HG03442 (cell line): ENCODE measurements around the gene PCBP3.

Experiments
- ATAC-seq: cut with Tn5 transposase; IDR thresholded peaks from one replicate; pipeline ENCODE4 v1.9.1; 2021; ENCODE audit warnings: mild to moderate bottlenecking, moderate library complexity; ENCODE audit not compliant: unreplicated experiment

The PCBP3 gene

DNA sequence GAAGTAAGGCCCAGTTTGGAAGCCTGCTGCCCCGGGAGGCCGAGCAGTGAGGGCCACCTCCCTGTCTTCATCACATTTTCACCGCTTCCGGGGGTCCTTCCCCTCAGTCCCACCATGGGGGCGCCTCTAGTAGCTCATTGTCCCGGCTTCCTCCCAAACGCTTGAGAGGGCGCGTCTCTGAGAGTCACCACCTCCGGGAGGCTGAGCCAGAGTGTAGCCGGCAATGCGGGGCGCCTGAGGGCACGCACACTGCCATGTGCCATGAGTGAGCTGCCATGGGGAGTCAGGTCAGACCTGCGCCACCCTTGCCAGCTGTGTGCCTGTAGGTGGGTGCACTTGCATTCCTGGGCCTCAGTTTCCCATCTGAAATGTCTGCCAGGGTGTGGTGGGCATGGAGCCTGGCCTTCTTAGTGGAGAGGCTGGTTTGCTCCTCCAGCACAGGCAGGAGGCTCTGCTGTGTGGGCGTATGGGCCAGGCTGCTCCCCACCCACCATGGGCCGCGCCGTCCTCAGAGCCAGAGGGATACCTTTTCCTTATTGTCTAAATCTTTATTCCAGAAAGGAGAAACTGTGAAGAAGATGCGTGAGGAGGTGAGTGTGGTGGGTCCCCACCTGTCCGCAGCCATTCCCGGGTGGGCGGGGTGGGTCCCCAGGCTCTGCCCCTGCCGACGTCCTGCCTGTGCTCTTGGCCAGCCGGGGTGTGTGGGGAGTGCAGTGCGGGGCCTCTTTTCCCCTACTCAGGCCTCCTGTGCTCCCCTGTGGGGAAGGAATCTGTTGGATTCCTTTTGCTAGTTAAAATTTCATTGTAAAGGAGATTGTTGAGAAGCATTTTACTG lies 256.7 kb downstream of the PCBP3 start:
- no peak for ATAC-seq

DNA sequence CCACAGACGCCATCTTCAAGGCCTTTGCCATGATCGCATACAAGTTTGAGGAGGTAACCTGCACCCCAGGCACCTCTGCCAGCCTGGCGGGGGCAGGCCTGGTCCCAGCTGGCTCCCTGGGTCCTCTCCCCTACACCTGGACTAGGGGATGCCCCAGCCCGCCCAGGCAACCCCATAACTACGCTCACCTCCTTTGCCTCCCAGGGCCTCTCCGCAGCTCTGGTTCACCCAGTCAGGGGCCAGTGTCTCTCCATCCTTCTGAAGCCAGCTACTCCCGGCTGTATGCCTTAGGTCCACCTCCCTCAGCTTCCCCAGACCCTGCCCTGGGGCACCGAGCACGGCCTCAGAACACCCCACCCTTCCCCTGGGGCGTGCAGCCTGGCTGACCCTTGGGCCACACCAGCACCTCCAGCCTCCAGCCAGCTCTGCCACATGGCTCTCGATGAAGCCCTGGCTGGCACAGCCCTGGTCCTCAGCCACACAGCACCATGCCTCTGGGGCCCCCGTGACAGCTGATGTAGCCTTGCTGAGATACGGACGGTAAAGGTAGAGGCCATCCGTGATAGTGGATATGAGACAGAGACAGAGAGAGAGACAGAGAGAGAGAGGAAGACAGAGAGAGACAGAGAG lies 257.7 kb downstream of the PCBP3 start:
- no peak for ATAC-seq

DNA sequence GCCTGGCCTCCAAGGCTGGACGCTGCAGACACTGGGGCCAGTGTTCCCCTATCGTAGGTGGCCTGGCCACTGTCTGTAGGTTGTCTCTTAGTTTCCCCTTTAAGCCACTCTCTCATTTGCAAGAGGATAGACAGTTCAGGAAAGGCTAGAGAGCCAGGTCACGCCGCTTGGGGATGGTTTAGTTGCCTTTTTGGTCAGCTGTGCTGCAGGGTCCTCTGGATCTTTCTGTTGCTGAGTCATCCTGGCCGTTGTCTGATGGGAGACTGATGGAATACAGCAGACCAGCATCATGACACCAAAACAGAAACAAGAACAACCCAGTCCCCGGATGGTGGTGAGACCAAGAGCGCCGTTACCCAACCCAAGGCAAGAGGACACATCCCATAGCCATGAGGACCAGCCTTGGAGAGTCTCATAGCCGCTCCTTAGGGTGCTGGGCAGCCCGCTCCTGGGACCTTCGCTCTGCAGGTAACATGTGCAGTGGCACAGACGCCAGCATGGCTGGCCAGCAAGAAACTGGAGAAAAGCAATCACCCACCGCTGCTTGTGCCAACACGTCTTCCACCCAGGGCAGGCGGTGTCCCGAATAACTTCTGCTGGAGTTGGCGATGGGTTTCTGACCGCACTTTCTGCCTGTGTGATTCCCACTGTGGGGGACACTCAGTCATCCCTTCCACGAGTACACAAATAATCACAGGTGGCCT lies 258.9 kb downstream of the PCBP3 start:
- ATAC-seq = no peak

DNA sequence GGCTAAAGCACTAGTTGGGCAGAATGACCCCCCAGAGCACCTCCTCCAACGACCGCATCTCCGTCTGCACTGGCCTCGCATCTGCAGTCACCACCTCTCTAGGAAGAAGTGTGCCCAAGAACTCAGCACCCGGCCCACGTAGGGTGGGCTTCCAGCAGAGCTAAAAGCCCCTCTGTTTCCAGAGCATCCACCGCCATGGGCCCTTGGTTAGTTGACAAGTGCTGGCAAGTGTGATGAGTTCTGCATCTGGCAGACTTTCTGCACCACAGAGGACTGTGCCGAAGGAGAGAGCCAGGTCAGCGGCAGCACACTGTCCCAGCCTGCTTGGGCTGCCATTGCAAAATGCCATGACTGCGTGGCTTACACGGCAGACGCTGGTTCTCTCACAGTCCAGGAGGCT lies 261.7 kb downstream of the PCBP3 start:
- ATAC-seq = no peak

DNA sequence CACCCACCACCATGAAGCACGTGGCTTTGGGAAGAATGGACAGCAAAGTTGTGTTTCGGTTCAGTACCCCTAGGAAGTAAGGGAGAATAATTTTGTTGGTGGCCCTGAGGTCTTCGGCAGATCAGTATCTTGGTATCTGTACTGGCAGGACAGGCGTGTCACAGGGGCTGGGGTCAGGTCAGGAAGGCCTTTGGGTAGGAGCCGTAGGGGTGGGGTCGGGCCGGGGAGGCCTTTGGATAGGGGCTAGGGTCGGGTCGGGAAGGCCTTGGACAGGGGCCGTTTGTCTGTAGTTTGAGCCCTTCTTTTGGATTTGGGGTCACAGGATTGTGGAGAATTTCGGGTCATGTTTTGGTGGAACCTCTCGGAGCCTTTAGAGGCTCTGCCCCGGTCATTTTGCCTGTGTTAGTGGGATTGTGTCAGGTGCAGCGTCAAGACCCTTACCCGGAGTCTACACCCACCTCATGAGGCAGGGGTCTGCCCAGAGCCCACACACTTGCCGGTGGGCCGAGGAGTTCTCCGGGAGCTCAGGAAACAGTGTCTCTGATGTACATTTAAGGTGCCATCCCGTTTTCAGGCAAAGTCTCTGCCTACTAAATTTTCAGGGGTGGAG lies 262.8 kb downstream of the PCBP3 start:
- no peak for ATAC-seq

DNA sequence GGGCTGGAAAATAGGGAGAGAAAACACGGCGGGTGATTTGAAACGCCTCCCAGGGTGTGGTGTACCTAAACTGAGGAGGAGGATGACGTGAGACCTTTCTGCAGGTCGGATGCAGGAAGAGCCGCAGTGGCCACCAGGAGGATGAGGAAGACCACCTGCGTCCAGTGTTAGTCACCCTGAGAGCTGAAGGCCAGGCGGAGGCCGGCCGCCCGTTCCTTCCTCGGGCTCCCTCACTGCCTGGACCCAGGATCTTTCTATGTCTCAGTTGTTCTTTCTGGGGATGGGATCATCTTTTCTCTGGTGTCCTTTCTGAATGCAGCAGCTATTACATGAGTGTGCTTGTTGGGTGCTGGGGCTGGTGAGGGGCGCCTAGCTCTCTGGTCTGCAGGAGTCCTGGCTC lies 263.3 kb downstream of the PCBP3 start:
- no peak for ATAC-seq

DNA sequence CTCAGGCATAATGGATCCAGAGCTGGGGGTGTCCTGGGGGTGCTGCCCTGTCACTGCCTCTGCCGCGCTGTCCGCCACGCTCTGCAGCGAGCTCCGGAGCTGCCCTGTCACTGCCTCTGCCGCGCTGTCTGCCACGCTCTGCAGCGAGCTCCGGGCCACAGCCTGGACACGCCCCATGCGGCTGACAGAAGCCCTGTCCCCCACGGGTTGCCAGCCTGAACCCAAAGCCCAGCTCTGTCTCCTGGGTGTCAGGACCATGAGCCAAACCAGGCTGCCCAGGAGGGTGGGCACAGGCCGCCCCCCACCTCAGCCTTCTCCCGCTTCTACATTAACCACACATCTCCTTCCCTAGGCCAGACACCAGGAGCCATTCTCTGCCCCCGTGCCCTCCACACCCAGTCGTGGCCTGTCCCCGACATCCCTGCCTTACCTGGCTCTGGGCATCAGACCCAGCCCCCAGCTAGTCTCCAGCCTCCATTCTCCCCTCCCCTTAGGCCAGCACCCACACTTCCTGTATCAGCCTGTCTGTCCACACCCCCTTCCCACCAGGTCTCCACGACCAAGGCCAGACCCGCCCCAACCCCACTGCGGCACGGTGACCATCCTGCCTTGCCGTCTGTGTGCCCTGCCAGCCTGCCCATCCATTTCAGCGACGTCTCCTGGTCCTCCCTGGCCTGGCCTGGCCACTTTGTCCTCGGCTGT lies 265.2 kb downstream of the PCBP3 start:
- ATAC-seq = no peak

DNA sequence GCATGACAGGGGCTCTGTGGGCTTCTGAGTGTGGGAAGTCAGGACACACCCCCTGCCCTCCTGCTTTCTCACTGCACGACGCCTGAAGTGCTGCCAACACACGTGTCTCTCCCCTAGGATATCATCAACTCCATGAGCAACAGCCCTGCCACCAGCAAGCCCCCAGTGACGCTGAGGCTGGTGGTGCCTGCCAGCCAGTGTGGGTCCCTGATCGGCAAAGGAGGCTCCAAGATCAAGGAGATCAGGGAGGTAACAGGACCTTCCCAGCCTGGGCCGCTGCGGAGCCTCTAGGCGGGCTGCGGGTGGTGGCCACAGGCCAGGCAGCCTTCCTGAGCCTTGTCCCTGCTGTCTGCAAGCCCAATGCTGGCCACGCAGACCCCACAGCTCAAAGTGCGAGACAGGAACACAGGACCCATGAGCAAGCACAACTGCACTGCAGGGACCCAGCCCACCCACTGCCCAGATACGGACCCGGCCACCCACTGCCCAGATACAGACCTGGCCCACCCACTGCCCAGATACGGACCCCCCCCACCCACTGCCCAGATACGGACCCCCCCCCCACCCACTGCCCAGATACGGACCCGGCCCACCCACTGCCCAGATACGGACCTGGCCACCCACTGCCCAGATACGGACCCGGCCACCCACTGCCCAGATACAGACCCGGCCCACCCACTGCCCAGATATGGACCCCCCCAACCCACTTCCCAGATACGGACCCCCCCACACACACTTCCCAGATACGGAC lies 265.9 kb downstream of the PCBP3 start:
- no peak for ATAC-seq

DNA sequence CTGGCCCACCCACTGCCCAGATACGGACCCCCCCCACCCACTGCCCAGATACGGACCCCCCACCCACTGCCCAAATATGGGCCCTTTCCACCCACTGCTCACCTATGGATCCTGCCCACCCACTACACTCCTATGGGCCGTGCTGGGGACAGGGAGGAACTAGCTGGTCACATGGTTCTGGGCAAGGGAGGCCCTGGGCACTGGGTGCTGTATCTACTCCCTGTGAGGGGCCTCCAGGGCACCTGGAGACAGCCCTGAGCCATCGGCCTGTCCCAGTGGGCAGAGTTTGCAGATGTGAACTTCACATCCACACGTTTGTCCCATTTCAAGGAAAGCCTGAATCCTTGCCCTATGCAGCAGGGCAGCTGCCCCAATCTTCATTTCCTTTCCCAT lies 266.6 kb downstream of the PCBP3 start:
- no peak for ATAC-seq

DNA sequence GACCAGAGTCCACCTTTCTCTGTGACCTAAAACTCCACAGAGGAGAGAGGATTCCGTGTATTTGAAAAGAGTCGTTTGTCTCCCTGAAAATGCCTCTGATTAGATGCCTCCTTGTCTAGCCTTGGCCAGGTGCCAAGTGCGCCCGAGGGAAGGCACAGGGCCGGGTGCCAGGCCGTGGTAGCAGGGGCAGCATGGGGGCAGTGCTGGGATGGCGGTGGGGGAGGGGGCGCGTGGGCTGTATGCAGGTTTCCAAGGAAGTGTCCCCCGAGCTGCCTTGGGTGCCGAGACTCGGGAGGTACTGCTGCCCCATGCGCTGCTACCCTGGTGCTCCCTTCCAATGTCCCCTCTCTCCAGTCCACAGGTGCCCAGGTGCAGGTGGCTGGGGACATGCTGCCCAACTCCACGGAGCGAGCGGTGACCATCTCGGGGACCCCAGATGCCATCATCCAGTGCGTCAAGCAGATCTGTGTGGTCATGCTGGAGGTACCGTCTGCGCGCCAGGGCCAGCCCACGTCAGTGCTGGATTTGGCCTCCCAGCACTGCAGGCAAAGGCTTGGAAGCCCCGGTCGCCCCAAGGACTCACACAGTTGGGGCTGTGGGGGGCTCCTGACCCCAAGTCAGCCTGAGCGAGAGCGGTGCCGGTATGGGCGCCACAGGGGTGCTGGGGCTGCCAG lies 267.2 kb downstream of the PCBP3 start:
- ATAC-seq = no peak

DNA sequence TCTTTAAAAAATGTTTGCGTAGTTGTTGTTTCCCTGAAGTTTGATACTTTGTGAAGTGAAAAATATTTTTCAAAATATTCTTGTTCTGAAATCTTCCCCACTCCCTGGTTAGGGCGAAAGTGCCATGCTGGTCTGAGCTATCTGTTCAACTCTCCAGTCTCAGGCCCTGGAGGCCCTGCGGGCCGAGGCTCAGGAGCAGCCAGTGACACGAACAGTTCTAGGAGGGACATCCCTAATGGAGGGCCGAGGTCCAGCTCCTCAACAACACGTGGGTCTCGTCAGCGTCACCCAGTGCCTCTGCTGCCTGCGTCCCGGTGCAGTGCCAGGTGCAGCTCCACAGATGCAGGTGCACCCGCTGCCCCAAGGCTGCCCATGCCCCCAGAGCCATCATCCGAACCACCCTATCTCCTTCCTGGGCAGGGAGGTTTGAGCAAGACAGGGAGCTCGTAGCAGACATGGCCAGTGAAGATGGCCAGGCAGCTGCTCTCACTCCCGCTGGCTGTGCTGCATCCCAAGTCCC lies 268.3 kb downstream of the PCBP3 start:
- ATAC-seq = no peak

DNA sequence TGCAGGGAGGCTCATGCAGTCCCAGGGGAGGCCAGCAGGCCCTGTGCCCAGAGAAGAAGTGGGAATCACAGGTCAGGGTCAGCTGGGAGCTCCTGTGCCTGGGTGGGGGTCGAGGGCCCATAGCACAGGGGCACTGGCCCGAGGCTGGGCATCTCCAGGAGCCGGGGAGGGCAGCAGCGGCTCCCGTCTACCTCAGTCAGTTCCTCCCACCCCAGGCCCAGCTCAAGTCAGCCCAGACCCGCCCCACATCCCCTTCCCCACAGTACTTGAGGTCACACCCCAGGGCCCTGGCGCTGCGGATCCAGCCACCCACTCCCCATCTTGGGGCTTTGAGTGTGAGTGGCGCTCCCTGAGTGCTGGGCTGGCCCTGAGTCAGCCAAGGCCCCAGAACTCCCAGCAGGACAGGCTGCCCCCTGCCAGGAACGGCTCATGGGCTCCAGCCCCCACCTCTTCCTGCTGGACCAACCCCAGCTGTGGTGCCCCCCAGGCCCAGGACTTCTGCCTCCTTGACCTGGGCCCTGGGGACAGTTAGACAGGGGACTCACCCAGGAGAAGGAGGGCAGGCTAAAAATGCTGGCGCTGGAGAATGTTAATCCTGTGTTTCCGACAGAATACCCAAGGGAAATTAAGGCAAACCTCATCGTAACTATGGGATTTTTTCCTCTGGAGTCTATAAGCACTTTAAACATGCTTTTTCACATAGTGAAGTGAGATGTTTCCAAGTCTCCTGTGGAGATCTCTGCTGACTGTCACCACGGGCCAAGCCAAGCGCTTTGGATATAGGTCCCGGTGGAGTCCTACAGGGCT lies 269.3 kb downstream of the PCBP3 start:
- ATAC-seq = no peak

DNA sequence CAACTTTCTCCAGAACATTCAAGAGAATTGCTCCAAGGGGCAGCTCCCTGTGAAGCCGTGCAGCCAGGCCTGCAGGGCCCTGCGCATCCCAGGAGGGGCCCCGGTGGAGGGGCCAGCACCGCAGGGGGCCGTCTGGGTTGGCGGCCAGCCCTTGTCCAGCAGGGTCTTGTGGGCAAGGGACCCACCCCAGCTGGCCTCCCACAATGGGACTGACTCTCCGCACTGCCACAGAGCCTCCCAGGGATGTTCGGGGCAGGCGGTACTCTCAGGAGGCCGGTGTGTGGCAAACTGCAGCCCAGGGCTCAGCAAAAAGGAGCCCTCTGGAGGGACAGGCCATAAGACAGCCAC lies 269.9 kb downstream of the PCBP3 start:
- ATAC-seq = no peak

DNA sequence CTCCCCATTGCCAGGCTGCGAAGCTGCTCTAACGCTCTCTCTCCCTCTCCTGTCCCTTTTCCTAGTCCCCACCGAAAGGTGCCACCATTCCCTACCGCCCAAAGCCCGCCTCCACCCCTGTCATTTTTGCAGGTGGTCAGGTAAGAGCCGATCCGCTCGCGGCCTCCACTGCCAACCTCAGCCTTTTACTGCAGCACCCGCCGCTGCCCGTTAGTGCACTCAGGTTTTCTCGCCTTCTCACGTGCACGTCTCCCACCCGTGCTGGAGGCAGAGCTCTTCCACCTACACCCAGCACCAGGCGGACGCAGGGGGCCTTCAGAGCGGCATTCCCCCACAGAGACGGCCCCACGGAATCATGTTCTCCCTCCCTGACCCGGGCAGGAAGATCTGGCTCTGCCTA lies 270.4 kb downstream of the PCBP3 start:
- ATAC-seq = no peak

DNA sequence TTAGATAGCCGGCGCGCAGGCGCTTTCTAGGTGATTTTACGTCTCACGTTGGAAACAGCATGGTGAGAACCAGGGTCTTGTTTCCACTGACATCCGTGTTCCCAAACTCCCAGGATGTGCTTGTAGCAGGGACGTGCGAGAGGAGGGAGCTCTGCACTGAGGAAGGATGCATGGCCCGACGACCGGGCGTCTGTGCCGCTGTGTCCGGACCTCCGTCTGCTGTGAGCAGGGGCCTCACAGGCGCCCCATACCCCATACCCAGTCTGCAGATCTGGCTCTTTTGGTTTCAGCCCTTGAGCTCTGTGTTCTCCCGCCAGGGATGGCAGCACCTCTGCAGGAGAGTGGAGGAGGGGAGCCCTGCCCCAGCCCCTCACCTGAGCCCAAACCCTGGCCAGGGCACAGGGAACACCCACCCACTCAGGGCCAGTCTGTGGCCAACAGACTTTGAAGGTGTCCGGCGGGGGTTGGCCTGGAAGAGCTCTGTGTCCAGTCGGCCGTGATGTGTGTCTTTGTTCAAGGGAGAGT lies 270.9 kb downstream of the PCBP3 start:
- no peak for ATAC-seq

DNA sequence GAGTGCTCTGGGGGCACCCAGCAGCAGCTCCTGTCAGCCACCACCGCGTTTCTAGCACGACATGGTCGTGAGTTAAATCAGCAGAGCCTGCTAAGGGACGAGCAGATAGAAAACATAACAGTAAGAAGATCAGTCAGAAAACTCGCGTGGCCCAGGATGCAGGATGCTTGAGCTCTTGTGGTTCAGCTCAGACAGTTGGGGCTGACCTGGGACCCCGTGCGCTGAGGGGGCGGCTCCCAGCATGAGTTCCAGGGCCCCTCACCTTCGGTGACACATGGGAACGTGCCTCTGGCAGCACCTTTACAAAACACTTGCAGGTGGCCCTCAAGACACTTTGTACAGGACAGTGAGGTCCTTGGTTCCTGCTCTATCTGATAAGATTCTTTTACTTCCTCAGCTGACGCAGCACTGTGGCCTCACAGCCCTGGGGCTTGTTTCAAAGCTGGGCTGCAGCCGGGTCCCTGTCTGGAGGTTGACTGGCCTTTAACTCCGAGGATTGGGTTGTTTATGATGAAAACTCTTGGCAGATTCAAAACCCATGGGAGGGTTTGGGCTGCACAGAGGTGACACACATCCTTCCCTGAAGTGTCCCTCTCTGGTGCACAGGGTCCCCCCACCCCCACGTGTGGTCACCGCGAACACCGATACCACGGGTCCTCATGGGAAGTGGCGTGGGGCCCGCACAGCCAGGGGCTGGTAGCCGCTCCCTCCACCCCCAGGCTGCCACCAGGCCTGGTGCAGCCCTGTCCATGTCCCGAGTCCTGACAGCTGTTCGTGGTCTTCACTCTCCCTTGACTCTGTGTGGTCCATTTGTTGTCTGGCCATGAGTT lies 272.7 kb downstream of the PCBP3 start:
- ATAC-seq = no peak

DNA sequence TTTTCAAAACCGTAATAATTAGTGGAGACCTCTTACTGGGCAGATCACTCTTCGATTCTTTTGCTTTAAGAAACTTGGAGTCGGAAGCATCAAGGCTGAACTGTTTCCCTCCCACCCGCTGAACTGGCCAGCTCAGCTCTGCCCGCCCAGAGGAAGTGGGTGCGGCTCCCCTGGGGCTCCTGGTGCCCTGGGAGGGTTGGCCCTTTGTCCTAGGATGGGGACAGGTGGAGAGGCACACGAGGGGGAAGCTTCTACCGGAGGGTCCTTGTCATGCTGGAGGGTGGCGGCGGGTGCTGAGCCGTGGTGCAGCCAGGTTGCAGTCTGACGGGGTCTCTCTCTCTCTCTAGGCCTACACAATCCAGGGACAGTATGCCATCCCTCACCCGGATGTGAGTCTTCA lies 273.7 kb downstream of the PCBP3 start:
- no peak for ATAC-seq

DNA sequence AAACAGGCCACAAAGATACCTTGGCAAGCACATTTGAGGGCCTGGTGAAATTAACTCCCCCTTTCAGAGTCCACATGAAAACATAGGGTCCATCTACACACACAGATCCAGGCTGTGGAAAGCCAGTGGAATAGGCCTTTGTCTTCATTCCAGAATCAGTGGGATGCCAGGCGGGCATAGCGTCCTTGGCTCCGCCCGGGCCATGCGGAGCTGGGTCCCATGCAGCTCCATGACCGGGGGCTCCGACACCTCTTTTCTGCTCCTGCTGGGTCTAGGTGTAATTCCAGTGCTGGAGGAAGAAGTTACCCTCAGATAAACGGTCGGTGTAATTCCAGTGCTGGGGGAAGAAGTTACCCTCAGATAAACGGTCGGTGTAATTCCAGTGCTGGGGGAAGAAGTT lies 274.5 kb downstream of the PCBP3 start:
- ATAC-seq = no peak
